Measurements from ENCODE around the gene VTCN1.

The VTCN1 gene

GRCh38 chr1:117146575-117147340, 64.0 kb downstream of the VTCN1 start:
- Histone ChIP-seq H3K4me3 (ENCODE audit: low read length) (no peak overlapping the region), H3F3A (ENCODE audit: control insufficient read depth, insufficient read depth) (no peaks in the 10 kb centered on the region), H3K36me3 (ENCODE audit: control insufficient read depth, low read length) (no peaks in the 10 kb centered on the region), H3K27me3 (ENCODE audit: control insufficient read depth, low read length) (peaks cover 19% of the 10 kb centered on the region), H3K79me2 (ENCODE audit: control insufficient read depth, low read length) (no peaks in the 10 kb centered on the region), H3K4me2 (ENCODE audit: low read length) (no peak overlapping the region), H3K27ac (ENCODE audit: low read depth, low read length) (no peak overlapping the region), H3K9me3 (ENCODE audit: control insufficient read depth, insufficient read depth, low read length) (no peaks in the 10 kb centered on the region), H3K9me2 (replicated peaks; ENCODE audit: control insufficient read depth, low read length) (no peaks in the 10 kb centered on the region), H4K20me1 (ENCODE audit: control insufficient read depth, insufficient read depth, low read depth, low read length) (no peaks in the 10 kb centered on the region), H3K4me1 (ENCODE audit: control insufficient read depth, low read length) (no peaks in the 10 kb centered on the region)
- TF ChIP-seq EZH2phosphoT487 (IDR thresholded peaks at IDR 0.05; ENCODE audit: borderline replicate concordance, low read length) (no peak), CTCF (IDR thresholded peaks at IDR 0.05; ENCODE audit: low read depth, low read length, poor library complexity, severe bottlenecking) (no peak)

- Histone ChIP-seq H3K4me2 (ENCODE audit: low read length) (no peak overlapping the region), H3K9me2 (replicated peaks; ENCODE audit: control insufficient read depth, low read length) (no peaks in the 10 kb centered on the region), H3K9me3 (ENCODE audit: control insufficient read depth, insufficient read depth, low read length) (no peaks in the 10 kb centered on the region), H3K79me2 (ENCODE audit: control insufficient read depth, low read length) (no peaks in the 10 kb centered on the region), H3K27ac (ENCODE audit: low read depth, low read length) (no peak overlapping the region), H3K4me3 (ENCODE audit: low read length) (no peak overlapping the region), H3K27me3 (ENCODE audit: control insufficient read depth, low read length) (peaks cover 19% of the 10 kb centered on the region), H3F3A (ENCODE audit: control insufficient read depth, insufficient read depth) (no peaks in the 10 kb centered on the region), H3K4me1 (ENCODE audit: control insufficient read depth, low read length) (no peaks in the 10 kb centered on the region), H4K20me1 (ENCODE audit: control insufficient read depth, insufficient read depth, low read depth, low read length) (no peaks in the 10 kb centered on the region), H3K36me3 (ENCODE audit: control insufficient read depth, low read length) (no peaks in the 10 kb centered on the region)
- TF ChIP-seq CTCF (IDR thresholded peaks at IDR 0.05; ENCODE audit: low read depth, low read length, poor library complexity, severe bottlenecking) (no peak), EZH2phosphoT487 (IDR thresholded peaks at IDR 0.05; ENCODE audit: borderline replicate concordance, low read length) (no peak)
Measured at GRCh38 chr1:117146072-117146471, 64.7 kb downstream of the VTCN1 start.

- H4K20me1 ChIP-seq (ENCODE audit: control insufficient read depth, insufficient read depth, low read depth, low read length): no peaks in the 10 kb centered on the region
- H3K4me3 ChIP-seq (ENCODE audit: low read length): no peak overlapping the region
- no peak overlapping the region for H3K4me2 ChIP-seq (ENCODE audit: low read length)
- no peak overlapping the region for H3K27ac ChIP-seq (ENCODE audit: low read depth, low read length)
- no peaks in the 10 kb centered on the region for H3K36me3 ChIP-seq (ENCODE audit: control insufficient read depth, low read length)
- no peaks in the 10 kb centered on the region for H3K9me3 ChIP-seq (ENCODE audit: control insufficient read depth, insufficient read depth, low read length)
- no peak for TF ChIP-seq CTCF (IDR thresholded peaks at IDR 0.05; ENCODE audit: low read depth, low read length, poor library complexity, severe bottlenecking)
- H3F3A ChIP-seq (ENCODE audit: control insufficient read depth, insufficient read depth): no peaks in the 10 kb centered on the region
- no peaks in the 10 kb centered on the region for H3K4me1 ChIP-seq (ENCODE audit: control insufficient read depth, low read length)
- H3K79me2 ChIP-seq (ENCODE audit: control insufficient read depth, low read length): no peaks in the 10 kb centered on the region
- peaks cover 19% of the 10 kb centered on the region for H3K27me3 ChIP-seq (ENCODE audit: control insufficient read depth, low read length)
- no peaks in the 10 kb centered on the region for H3K9me2 ChIP-seq (replicated peaks; ENCODE audit: control insufficient read depth, low read length)
Measured at GRCh38 chr1:117143871-117144270, 66.9 kb downstream of the VTCN1 start.

All from DOHH2 (cell line).